GM12801 (cell line): ENCODE measurements around the gene PARL.

Experiments used
- CTCF ChIP-seq: IDR thresholded peaks from one replicate; pipeline ENCODE4 v1.5.1; 2011; ENCODE audit warnings: control low read depth; ENCODE audit not compliant: insufficient read length; ENCODE audit errors: extremely low read depth

The PARL gene

GRCh38 chr3:183833516-183833915, 51.2 kb downstream of the PARL start:
- TF ChIP-seq CTCF, result no peak

GRCh38 chr3:183830187-183830586, 54.5 kb downstream of the PARL start:
- TF ChIP-seq CTCF, result no peak

- no peak for TF ChIP-seq CTCF
Observed at GRCh38 chr3:183829466-183829865, 55.2 kb downstream of the PARL start.

- TF ChIP-seq CTCF, result no peak
Observed at GRCh38 chr3:183828538-183828870, 56.2 kb downstream of the PARL start.

- TF ChIP-seq CTCF, result no peak
Observed at GRCh38 chr3:183827809-183828537, 56.7 kb downstream of the PARL start.

- TF ChIP-seq CTCF, result no peak
Observed at GRCh38 chr3:183826448-183827250, 58.0 kb downstream of the PARL start.

GRCh38 chr3:183825456-183826161, 59.1 kb downstream of the PARL start, which contains the start of gene MAP6D1:
MAP6D1 (minus strand) TSS chr3:183825577; CDS start chr3:183825547, 30 bp downstream.
- TF ChIP-seq CTCF, result no peak
